HEK293T (cell line): ENCODE results near the gene CDYL2.
"Not testable (repeated sequence)": the region's sequence is repeated elsewhere in the genome, so short reads cannot be mapped to it uniquely, and the experiment has no call there.

ENCODE experiments used
- CTCF ChIA-PET: fragments of 350-600 bp; formaldehyde crosslinking; extraction: SDS; loops from one replicate; lab custom pipeline; 2021; ENCODE audit warnings: antibody characterized with exemption, inconsistent platforms; lab: Yijun Ruan, JAX
- POLR2A ChIA-PET: fragments of 350-600 bp; formaldehyde crosslinking; extraction: SDS; loops from one replicate; lab custom pipeline; 2020; ENCODE audit warnings: antibody characterized with exemption, inconsistent platforms; lab: Yijun Ruan, JAX
- DNase-seq: peaks from one replicate; pipeline ENCODE4 v3.0.0; 2012; ENCODE audit warnings: mixed read lengths; ENCODE audit errors: extremely low spot score
- ARNT ChIP-seq: fragments of 450-650 bp; IDR thresholded peaks from 2 replicates; pipeline ENCODE4 v1.6.1; 2017; ENCODE audit warnings: mild to moderate bottlenecking
- BHLHE40 ChIP-seq: fragments of 450-650 bp; IDR thresholded peaks from 2 replicates; pipeline ENCODE4 v1.6.1; 2016; ENCODE audit warnings: mild to moderate bottlenecking, moderate library complexity, borderline replicate concordance
- CTBP1 ChIP-seq: fragments of 450-650 bp; IDR thresholded peaks from 2 replicates; pipeline ENCODE4 v1.6.1; 2016; ENCODE audit warnings: borderline replicate concordance
- ELF4 ChIP-seq: fragments of 450-650 bp; IDR thresholded peaks from 2 replicates; pipeline ENCODE4 v1.6.1; 2017; ENCODE audit warnings: antibody characterized with exemption
- FOXA1 ChIP-seq: fragments of 450-650 bp; IDR thresholded peaks from 2 replicates; pipeline ENCODE4 v1.6.1; 2016; ENCODE audit warnings: mild to moderate bottlenecking
- FOXK2 ChIP-seq: fragments of 450-650 bp; IDR thresholded peaks from 2 replicates; pipeline ENCODE4 v1.6.1; 2016; ENCODE audit warnings: mild to moderate bottlenecking
- FOXM1 ChIP-seq: fragments of 450-650 bp; IDR thresholded peaks from 2 replicates; pipeline ENCODE4 v1.6.1; 2017; ENCODE audit warnings: mild to moderate bottlenecking, borderline replicate concordance
- HDGF ChIP-seq: fragments of 450-650 bp; IDR thresholded peaks from 2 replicates; pipeline ENCODE4 v1.6.1; 2017; ENCODE audit warnings: antibody characterized with exemption, borderline replicate concordance
- L3MBTL2 ChIP-seq: fragments of 450-650 bp; conservative IDR thresholded peaks from 2 replicates; pipeline ENCODE4 v1.6.1; 2016; ENCODE audit warnings: mild to moderate bottlenecking
- LEF1 ChIP-seq: fragments of 450-650 bp; IDR thresholded peaks from 2 replicates; pipeline ENCODE4 v1.6.1; 2017; ENCODE audit warnings: mild to moderate bottlenecking, borderline replicate concordance
- NFRKB ChIP-seq: fragments of 450-650 bp; IDR thresholded peaks from 2 replicates; pipeline ENCODE4 v1.6.1; 2016; ENCODE audit warnings: mild to moderate bottlenecking, moderate library complexity
- PKNOX1 ChIP-seq: fragments of 450-650 bp; IDR thresholded peaks from 2 replicates; pipeline ENCODE4 v1.6.1; 2016
- SP1 ChIP-seq: fragments of 450-650 bp; IDR thresholded peaks from 2 replicates; pipeline ENCODE4 v1.6.1; 2017
- SUZ12 ChIP-seq: fragments of 450-650 bp; IDR thresholded peaks from 2 replicates; pipeline ENCODE4 v1.6.1; 2016; ENCODE audit warnings: mild to moderate bottlenecking
- TARDBP ChIP-seq: fragments of 450-650 bp; IDR thresholded peaks from 2 replicates; pipeline ENCODE4 v1.6.1; 2016
- ZNF384 ChIP-seq: fragments of 450-650 bp; IDR thresholded peaks from 2 replicates; pipeline ENCODE4 v1.6.1; 2016

Gene CDYL2

GRCh38 chr16:80656161-80656560, 148.2 kb downstream of the CDYL2 start:
- no peak for DNase-seq
- TF ChIP-seq SUZ12 (no peak), NFRKB (no peak), PKNOX1 (no peak), SP1 (no peak), ARNT (no peak), ZNF384 (no peak), LEF1 (no peak), TARDBP (no peak), CTBP1 (no peak), HDGF (no peak)
- ChIA-PET CTCF (interaction anchor here (0.8 kb wide), 1 partner anchor 117 kb away, joined by 3 read pairs; no protein-coding TSS in a partner anchor), POLR2A (no interaction called here)

DNA sequence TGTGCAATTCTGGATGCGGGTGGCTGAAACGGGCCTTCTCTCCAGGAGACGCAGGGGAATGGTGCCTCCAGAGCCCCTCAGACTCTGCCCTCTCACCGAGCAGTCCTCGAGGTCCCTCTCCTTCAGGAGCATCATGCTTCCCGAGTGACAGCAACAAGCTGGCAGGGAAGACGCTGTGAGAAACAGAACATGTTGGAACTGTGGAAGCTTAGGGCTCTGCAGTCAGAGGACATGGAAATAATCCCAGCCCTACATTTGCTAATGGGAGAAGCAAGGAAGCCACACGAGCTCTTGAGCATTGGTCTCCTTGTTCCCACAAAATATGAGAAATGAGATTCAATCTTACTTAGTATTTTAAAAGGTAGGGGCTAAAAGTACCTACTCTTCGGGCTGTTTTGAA, 148.6 kb downstream of the CDYL2 start:
- TF ChIP-seq SP1 (no peak), PKNOX1 (no peak), ARNT (no peak), CTBP1 (no peak), ZNF384 (no peak), FOXK2 (no peak), BHLHE40 (no peak), FOXM1 (no peak)
- DNase-seq, result no peak
- ChIA-PET CTCF (interaction anchor here (0.8 kb wide), 1 partner anchor 117 kb away, joined by 3 read pairs; no protein-coding TSS in a partner anchor), POLR2A (no interaction called here)

DNA sequence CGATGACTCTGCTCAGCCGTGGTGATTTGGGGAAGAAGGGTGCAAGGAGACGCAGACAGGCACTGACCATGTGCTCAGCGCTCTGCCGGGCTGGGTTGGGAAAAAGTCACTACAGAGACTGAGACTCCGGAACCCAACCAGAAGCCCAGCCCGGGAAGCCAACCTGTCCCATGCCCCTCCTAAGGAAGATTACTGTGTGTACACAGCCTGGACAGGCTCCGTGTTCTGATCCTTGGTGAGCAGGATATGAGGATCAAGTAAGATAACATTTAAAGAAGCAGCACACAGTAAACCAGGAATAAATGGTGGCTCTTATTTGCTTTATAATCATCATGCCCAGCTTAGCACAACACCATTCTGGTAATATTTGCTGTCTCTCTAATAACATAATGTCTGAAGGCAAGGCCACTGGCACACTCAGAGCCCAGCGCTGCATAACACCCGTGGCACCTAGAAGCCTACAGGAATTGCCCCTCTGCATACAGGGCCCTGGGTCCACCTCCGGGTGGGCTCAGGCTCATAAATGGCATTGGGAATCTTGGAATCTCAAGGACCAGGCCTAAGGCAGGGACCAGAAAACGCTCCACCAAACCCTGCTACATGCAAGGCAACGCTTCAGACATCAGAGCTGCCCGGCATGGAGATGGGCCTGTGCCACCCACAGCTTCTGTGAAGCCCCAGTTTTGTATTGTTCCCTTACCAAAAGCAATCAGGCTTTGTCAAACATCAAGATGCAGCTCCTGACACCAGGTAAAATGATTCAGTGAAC, 150.1 kb downstream of the CDYL2 start:
- POLR2A ChIA-PET, result no interaction called here
- CTCF ChIA-PET, result no interaction called here
- TF ChIP-seq SUZ12 (no peak), TARDBP (no peak), ZNF384 (no peak), L3MBTL2 (no peak), ARNT (no peak), LEF1 (no peak), FOXA1 (no peak), CTBP1 (no peak)
- no peak for DNase-seq

DNA sequence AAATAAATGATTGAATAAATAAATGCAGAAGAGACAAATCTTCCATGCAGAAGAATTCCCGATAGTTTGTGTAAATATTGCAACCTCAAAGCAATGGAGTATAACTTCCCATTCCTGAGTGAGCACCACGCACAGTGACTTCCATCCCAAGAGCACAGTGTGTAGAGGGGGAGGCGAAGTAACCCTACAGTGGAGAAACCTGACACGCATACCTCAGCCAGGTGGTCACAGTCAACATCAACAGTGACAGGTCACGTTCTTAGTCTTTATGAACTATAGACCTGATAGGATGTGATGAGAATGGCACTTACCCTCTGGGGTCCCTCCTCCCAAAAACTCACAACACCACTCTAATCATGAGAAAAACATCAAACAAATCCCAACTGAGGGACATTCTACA, 152.0 kb downstream of the CDYL2 start:
- ChIA-PET POLR2A (no interaction called here), CTCF (no interaction called here)
- no peak for DNase-seq
- TF ChIP-seq FOXK2 (no peak), SUZ12 (no peak), NFRKB (no peak)

DNA sequence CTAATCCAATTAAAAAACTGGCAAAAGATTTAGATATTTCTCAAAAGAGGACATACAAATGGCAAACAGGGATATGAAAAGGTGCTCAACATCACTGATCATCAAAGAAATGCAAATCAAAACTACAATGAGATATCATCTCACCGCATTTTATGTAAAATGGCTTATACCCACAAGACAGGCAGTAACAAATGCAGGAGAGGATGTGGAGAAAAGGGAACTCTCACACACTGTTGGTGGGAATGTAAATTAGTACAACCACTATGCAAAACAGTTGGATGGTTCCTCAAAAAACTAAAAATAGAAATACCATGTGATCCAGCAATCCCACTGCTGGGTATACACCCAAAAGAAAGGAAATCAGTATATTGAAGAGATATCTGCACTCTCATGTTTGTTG, 154.1 kb downstream of the CDYL2 start:
- CTCF ChIA-PET, POLR2A ChIA-PET, DNase-seq: not testable (repeated sequence)

DNA sequence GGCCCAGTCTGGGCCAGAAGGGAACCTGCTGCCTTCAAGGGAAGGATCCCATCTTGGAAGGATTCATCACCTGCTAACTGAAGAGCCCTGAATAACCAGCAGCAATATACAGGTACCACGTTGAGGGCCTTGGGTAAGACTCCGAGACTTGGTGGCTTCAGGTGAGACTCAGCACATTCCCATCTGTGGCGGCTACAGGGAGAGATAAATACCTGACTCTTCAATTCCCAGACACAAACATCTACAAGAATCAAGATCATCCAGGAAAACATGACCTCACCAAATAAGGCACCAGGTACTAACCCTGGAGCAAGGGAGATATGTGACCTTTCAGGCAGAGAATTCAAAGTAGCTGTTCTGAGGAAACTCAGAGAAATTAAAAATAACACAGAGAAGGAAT, 164.1 kb downstream of the CDYL2 start:
- no peak for DNase-seq
- TF ChIP-seq TARDBP (no peak), ZNF384 (no peak), SUZ12 (no peak), FOXM1 (no peak), LEF1 (no peak), ELF4 (no peak), PKNOX1 (no peak), HDGF (no peak), FOXA1 (no peak), CTBP1 (no peak), FOXK2 (no peak), NFRKB (no peak), ARNT (no peak), L3MBTL2 (no peak)
- ChIA-PET CTCF (no interaction called here), POLR2A (no interaction called here)

GRCh38 chr16:80639636-80640035, 164.8 kb downstream of the CDYL2 start:
- ChIA-PET POLR2A (no interaction called here), CTCF (no interaction called here)
- TF ChIP-seq SUZ12 (no peak), SP1 (no peak), TARDBP (no peak), BHLHE40 (no peak), L3MBTL2 (no peak), HDGF (no peak), PKNOX1 (no peak), ELF4 (no peak)
- no peak for DNase-seq
